ENCODE measurements around the gene AFTPH.

- TF ChIP-seq CTCF (IDR thresholded peaks at IDR 0.05; ENCODE audit: low read length) (no peak), EZH2 (optimal IDR thresholded peaks at IDR 0.05; ENCODE audit: low read depth, low read length) (no peak), EZH2phosphoT487 (IDR thresholded peaks at IDR 0.05; ENCODE audit: low read length) (no peak)
Observed at GRCh38 chr2:64492272-64492671, 31.9 kb upstream of the AFTPH start.
